ENCODE data around the gene MAGI2.

GRCh38 chr7:79199961-79200360 is 253.5 kb downstream of the MAGI2 start:
- TF ChIP-seq EZH2 (IDR thresholded peaks at IDR 0.05; ENCODE audit: low read depth, unreplicated experiment) (no peak), POLR2AphosphoS5 (IDR thresholded peaks at IDR 0.05; ENCODE audit: low read depth) (no peak), CTCF (conservative IDR thresholded peaks at IDR 0.05; ENCODE audit: low read depth in 2 of 2) (no peak), REST (IDR thresholded peaks at IDR 0.05; ENCODE audit: unreplicated experiment) (no peak), EZH2phosphoT487 (IDR thresholded peaks at IDR 0.05; ENCODE audit: unreplicated experiment) (no peak), ZNF114 (CRISPR knock-in tag; IDR thresholded peaks at IDR 0.05) (no peak), CREB1 (CRISPR knock-in tag; IDR thresholded peaks at IDR 0.05; ENCODE audit: low read depth) (no peak), ZNF331 (CRISPR knock-in tag; IDR thresholded peaks at IDR 0.05; ENCODE audit: low read depth) (no peak), ETS1 (IDR thresholded peaks at IDR 0.05) (no peak), NANOG (IDR thresholded peaks at IDR 0.05; ENCODE audit: borderline replicate concordance) (no peak), ZNF462 (CRISPR knock-in tag; IDR thresholded peaks at IDR 0.05) (no peak), STAT1 (IDR thresholded peaks at IDR 0.05; ENCODE audit: unreplicated experiment) (no peak), JUNB (IDR thresholded peaks at IDR 0.05; ENCODE audit: unreplicated experiment) (no peak)
